GM19193 (cell line): Measurements from ENCODE around the gene GDF7.

Source experiments
- POLR2A ChIP-seq: IDR thresholded peaks from 4 replicates; pipeline ENCODE4 v1.6.1; 2011; ENCODE audit not compliant: insufficient read depth, insufficient read length; ENCODE audit errors: extremely low read depth

The GDF7 gene

DNA sequence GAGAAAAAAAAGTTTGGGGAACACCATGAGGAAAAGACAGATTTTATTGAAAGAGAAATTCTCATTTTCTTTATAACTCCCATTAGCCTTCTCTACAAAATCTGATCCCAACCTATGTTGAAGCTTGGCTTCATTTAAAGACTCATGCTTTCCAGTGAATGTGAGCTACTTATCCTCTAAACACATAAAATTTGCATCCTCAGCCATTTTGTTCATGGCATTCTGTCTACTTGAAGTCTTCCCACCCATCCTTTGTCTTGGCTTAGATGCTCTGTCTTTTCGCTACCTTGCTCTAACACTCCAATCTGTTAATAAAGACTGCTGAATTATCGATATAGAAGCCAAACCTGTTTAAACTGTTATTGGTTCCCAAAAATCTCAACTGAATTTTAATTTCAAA, 39.3 kb downstream of the GDF7 start:
- no peak for TF ChIP-seq POLR2A

DNA sequence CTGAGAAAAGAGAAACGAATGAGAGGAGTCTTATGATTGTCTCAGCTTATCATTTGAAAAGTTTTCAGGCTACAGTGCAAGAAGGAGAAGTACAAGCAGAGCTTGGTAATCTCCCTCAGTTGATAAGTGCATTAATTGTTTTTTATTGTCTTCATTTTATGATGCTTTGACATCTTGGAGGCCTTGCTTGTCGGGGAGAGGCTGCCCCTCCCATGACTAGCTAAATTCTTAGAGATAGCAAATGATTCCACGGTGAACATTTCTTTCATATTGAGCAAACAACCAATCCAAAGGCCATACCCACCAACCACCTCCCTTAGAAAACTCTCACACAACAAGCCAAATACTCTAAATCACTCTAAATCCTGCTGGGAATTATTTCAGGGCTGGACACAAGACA, 39.8 kb downstream of the GDF7 start:
- TF ChIP-seq POLR2A: no peak

DNA sequence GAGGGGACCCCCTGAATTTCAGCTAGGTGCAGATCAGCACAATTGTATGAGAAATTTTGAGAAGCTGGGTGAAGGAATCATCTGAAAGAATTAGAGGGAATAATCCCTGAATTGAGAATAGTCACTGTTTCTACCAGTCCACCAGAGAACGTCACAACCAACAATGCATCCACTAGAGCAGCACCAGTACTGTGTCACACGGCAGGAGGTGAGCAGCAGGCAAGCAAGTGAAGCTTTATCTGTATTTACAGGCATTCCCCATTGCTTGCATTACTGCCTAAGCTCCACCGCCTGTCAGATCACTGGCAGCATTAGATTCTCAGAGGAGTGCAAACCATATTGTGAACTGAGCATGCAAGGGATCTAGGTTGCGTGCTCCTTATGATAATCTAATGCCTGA, 40.7 kb downstream of the GDF7 start:
- no peak for TF ChIP-seq POLR2A

DNA sequence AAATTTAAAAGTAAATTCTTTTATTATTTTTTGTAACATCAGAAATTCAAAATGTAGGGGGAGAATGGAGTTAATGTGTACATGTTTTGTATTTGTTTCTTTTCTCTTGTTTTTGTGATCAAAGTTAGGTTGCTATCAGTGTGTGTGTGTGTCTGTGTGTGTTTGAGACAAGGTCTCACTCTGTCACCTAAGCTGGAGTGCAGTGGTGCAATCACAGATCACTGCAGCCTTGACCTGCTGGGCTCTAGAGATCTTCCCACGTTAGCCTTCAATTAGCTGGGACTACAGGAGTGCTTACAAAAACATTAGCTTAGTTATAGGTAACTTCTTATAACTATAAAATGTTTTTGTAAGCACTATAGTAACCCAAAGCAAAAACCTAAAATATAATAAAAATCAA, 50.7 kb downstream of the GDF7 start:
- no peak for TF ChIP-seq POLR2A

DNA sequence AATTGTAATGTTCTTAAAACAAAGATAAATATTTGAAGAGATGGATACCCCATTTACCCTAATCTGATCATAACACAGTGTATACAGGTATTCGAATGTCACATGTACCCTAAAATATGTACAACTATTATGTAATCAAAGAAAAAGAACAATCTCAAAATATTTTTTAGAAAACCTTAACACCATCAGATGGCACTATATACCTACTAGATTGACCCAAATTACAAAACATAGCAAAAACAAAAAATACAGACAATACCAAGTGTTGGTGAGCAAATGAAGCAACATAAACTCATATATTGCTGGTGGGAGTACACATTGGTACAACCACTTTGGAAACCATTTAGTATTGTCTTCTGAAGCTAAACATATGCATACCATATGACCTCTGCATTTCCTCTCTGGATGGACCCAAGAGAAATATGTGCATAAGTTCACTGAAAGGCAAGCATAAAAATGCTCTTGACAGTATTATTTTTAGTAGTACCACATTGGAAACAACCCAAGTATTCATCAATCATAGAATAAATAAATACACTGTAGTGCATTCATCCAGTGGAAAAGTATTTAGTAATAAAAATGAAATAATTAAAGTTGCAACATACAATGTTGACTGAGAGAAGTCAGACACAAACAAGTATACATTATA, 55.8 kb downstream of the GDF7 start:
- TF ChIP-seq POLR2A: no peak

DNA sequence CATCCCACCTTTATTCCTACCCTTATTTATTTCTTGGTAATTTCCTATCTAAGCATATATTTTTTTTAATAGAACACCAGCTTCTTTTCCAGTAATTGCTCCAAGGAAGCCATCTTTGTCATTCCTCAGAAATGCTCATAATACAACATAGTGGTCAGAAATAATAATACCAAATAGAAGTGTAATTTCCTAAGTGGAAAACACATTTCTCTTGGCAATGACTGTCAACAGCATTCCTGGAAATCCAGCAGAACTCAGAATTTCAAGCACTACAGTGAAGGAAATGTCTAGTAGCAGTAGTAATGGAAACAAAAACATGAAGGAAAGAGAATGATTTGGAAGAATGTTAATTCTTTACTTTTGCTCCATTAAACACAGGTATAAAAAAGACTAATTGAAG, 56.6 kb downstream of the GDF7 start:
- no peak for TF ChIP-seq POLR2A

- TF ChIP-seq POLR2A: no peak
Measured at GRCh38 chr2:20724500-20725053, 57.6 kb downstream of the GDF7 start.

DNA sequence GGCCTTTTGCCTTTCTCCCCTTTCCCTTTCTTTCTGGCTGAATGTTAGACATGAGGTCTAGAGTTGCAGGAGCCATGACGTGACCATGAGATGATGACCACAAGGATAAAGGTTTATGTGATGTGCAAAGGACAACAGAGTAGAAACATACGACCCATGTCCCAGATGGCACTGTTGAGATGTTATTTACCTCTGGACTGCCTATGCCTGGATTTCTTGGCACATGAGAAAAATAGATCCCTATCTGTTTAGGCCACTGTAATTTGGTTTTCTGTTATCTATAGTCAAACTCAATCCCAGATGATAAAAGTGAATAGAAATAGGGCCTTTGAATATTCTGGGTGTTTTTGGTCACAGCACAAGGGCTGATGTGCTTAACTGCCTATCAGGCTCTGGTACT, 58.8 kb downstream of the GDF7 start:
- no peak for TF ChIP-seq POLR2A

DNA sequence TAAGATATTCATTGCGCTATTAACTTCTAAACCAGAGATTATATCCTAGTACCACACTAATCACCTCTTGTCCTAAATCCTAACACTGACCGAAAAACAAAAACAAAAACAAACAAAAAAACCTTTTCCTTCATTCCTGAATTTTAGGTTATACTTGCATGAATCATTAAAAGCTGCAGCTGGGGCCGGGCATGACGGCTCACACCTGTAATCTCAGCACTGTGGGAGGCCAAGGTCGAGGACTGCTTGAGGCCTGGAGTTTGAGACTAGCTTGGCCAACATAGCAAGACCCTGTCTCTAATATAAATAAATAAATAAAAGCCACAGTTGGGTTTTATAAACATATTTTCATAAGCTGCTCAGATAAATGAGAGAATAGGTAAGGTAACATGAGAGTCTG, 60.0 kb downstream of the GDF7 start:
- TF ChIP-seq POLR2A: no peak

- no peak for TF ChIP-seq POLR2A
Measured at GRCh38 chr2:20728114-20728758, 61.3 kb downstream of the GDF7 start.
